ENCODE measurements around the gene EVC2. TPM values are rescaled to one million over a fixed set of nuclear protein-coding genes. Genes with fewer than 3 reads are reported as not detected.

EVC2 gene
- total RNA-seq, 1 experiment from 2014 or later: 6.0 TPM

DNA sequence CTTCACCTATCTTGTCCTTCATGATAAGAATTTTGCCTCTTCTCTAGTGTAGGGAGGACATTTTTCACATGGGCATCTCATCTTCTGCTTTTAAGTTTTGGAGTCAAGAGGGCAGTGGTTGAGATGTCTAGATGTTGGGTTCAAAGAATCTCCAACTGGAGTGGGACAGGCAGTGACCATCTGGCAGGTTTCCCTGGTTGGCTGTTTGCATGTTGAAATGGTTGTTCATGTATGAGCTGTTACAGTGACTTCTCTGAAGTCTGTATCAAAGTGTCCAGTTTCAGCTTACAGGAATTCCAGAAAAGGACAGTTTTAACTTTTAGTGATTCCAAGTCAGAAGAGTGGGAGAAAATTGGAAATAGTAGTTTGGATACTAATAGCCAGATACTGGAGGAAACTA, 192.7 kb downstream of the EVC2 start:
- H3K9me3 ChIP-seq (ENCODE audit: low read depth, low read length, poor library complexity, severe bottlenecking): no peaks in the 10 kb centered on the region
- BruUV-seq (replicated peaks): no TSS peak
- intact Hi-C loops (cut with micrococcal nuclease; ENCODE audit: unreplicated experiment): no loop called here
- H3K27ac ChIP-seq (ENCODE audit: low read depth, low read length, poor library complexity, severe bottlenecking): no peak overlapping the region
- ChIA-PET POLR2A (ENCODE audit: low non-redundant PET) (no interaction called here), CTCF (interaction anchor here (0.6 kb wide), 1 partner anchor 745 kb away, joined by 4 read pairs; no protein-coding TSS in a partner anchor)
- no peaks in the 10 kb centered on the region for H3K27me3 ChIP-seq (replicated peaks; ENCODE audit: insufficient read depth, low read depth, low read length, poor library complexity)
- no peaks in the 10 kb centered on the region for H3K4me1 ChIP-seq (ENCODE audit: insufficient read depth, low read length, poor library complexity, severe bottlenecking)
- H3K4me3 ChIP-seq (ENCODE audit: low read depth, low read length, poor library complexity, severe bottlenecking): no peak overlapping the region
- H3K36me3 ChIP-seq (ENCODE audit: insufficient read depth, low read length, poor library complexity, severe bottlenecking): no peaks in the 10 kb centered on the region
- no peak for TF ChIP-seq EZH2 (IDR thresholded peaks at IDR 0.05; ENCODE audit: borderline replicate concordance, low read depth, low read length, poor library complexity, severe bottlenecking)
- TF ChIP-seq CTCF (conservative IDR thresholded peaks at IDR 0.05; ENCODE audit: low read depth, low read length): no peak
- no peak for DNase-seq (ENCODE audit: low spot score)

Other genes starting within 250 kb of the EVC2 start
- 17.3 and 20.6 TPM in 2 replicates for gene EVC, start 2.6 kb upstream of the EVC2 start, total RNA-seq (2021)
- gene CRMP1, start 184.5 kb upstream of the EVC2 start, total RNA-seq (2021): 77.5 and 83.4 TPM in 2 replicates